Measurements from ENCODE around the gene DNM3. TPM values are rescaled to one million over a fixed set of nuclear protein-coding genes. Genes with fewer than 3 reads are reported as not detected.
A peak's percentile ranks its signal among the peaks of the same experiment; 100 is the strongest.

The DNM3 gene
- total and polyA plus RNA-seq, 2 experiments from 2014 or later, result 5.2 to 12.2 TPM

DNA sequence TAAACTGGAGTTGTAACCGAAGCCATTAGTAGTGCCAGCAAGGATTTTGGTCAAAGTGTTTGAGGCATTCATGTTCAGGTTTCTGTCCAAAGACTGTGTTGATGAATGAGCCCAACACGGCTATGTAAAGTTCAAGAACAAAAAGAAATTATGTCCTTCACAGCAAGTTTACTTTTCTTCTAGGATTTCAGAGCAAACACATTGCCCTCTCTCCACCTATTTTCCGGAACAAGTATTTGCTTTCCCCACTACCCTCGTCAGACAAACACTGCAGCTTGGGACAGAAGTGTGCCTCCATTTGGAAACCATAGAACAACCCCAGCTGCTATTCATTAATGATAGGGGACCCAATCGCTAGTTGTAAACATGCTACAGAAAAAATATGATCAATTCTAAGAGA is 427.8 kb downstream of the DNM3 start:
- Mint-ChIP-seq H3K4me3 (no peak overlapping the region), H3K27me3 (ENCODE audit: insufficient read depth, low read depth, poor library complexity) (no peaks in the 10 kb centered on the region), H3K36me3 (ENCODE audit: low read depth) (no peaks in the 10 kb centered on the region), H3K4me1 (peaks cover 17% of the 10 kb centered on the region; the same call in 2 of the 3 replicates), H3K9me3 (no peaks in the 10 kb centered on the region), H3K27ac (peak overlapping the region; percentile 60; the same call in 1 of the 2 replicates)
- Histone ChIP-seq H2AFZ (no peak overlapping the region), H3K79me2 (replicated peaks; ENCODE audit: insufficient read depth) (no peaks in the 10 kb centered on the region), H3K27me3 (ENCODE audit: insufficient read depth) (no peaks in the 10 kb centered on the region), H3K4me2 (no peak overlapping the region), H4K20me1 (replicated peaks; ENCODE audit: insufficient read depth) (no peaks in the 10 kb centered on the region), H3K4me3 (no peak overlapping the region), H3K36me3 (ENCODE audit: insufficient read depth) (no peaks in the 10 kb centered on the region), H3K4me1 (ENCODE audit: insufficient read depth) (peaks cover 14% of the 10 kb centered on the region), H3K27ac (ENCODE audit: low read depth) (peak overlapping the region; percentile 7; the same call in 1 of the 2 replicates), H3F3A (replicated peaks; ENCODE audit: low read depth) (no peaks in the 10 kb centered on the region), H3K9me2 (ENCODE audit: insufficient read depth) (no peaks in the 10 kb centered on the region)
- ATAC-seq, result no peak
- no peak for DNase-seq (ENCODE audit: low spot score)
- TF ChIP-seq, protein P1, sequence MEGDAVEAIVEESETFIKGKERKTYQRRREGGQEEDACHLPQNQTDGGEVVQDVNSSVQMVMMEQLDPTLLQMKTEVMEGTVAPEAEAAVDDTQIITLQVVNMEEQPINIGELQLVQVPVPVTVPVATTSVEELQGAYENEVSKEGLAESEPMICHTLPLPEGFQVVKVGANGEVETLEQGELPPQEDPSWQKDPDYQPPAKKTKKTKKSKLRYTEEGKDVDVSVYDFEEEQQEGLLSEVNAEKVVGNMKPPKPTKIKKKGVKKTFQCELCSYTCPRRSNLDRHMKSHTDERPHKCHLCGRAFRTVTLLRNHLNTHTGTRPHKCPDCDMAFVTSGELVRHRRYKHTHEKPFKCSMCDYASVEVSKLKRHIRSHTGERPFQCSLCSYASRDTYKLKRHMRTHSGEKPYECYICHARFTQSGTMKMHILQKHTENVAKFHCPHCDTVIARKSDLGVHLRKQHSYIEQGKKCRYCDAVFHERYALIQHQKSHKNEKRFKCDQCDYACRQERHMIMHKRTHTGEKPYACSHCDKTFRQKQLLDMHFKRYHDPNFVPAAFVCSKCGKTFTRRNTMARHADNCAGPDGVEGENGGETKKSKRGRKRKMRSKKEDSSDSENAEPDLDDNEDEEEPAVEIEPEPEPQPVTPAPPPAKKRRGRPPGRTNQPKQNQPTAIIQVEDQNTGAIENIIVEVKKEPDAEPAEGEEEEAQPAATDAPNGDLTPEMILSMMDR (conservative IDR thresholded peaks at IDR 0.05; ENCODE audit: low read depth in 2 of 2), result no peak
- TF ChIP-seq POLR2AphosphoS5 (IDR thresholded peaks at IDR 0.05; ENCODE audit: low read depth) (no peak), JUNB (IDR thresholded peaks at IDR 0.05; ENCODE audit: unreplicated experiment) (no peak), NANOG (IDR thresholded peaks at IDR 0.05; ENCODE audit: borderline replicate concordance) (no peak), EZH2 (IDR thresholded peaks at IDR 0.05; ENCODE audit: low read depth, unreplicated experiment) (no peak)
- TF ChIP-seq, protein P2, sequence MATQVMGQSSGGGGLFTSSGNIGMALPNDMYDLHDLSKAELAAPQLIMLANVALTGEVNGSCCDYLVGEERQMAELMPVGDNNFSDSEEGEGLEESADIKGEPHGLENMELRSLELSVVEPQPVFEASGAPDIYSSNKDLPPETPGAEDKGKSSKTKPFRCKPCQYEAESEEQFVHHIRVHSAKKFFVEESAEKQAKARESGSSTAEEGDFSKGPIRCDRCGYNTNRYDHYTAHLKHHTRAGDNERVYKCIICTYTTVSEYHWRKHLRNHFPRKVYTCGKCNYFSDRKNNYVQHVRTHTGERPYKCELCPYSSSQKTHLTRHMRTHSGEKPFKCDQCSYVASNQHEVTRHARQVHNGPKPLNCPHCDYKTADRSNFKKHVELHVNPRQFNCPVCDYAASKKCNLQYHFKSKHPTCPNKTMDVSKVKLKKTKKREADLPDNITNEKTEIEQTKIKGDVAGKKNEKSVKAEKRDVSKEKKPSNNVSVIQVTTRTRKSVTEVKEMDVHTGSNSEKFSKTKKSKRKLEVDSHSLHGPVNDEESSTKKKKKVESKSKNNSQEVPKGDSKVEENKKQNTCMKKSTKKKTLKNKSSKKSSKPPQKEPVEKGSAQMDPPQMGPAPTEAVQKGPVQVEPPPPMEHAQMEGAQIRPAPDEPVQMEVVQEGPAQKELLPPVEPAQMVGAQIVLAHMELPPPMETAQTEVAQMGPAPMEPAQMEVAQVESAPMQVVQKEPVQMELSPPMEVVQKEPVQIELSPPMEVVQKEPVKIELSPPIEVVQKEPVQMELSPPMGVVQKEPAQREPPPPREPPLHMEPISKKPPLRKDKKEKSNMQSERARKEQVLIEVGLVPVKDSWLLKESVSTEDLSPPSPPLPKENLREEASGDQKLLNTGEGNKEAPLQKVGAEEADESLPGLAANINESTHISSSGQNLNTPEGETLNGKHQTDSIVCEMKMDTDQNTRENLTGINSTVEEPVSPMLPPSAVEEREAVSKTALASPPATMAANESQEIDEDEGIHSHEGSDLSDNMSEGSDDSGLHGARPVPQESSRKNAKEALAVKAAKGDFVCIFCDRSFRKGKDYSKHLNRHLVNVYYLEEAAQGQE (IDR thresholded peaks at IDR 0.05; ENCODE audit: unreplicated experiment), result no peak
- TF ChIP-seq, protein P3, sequence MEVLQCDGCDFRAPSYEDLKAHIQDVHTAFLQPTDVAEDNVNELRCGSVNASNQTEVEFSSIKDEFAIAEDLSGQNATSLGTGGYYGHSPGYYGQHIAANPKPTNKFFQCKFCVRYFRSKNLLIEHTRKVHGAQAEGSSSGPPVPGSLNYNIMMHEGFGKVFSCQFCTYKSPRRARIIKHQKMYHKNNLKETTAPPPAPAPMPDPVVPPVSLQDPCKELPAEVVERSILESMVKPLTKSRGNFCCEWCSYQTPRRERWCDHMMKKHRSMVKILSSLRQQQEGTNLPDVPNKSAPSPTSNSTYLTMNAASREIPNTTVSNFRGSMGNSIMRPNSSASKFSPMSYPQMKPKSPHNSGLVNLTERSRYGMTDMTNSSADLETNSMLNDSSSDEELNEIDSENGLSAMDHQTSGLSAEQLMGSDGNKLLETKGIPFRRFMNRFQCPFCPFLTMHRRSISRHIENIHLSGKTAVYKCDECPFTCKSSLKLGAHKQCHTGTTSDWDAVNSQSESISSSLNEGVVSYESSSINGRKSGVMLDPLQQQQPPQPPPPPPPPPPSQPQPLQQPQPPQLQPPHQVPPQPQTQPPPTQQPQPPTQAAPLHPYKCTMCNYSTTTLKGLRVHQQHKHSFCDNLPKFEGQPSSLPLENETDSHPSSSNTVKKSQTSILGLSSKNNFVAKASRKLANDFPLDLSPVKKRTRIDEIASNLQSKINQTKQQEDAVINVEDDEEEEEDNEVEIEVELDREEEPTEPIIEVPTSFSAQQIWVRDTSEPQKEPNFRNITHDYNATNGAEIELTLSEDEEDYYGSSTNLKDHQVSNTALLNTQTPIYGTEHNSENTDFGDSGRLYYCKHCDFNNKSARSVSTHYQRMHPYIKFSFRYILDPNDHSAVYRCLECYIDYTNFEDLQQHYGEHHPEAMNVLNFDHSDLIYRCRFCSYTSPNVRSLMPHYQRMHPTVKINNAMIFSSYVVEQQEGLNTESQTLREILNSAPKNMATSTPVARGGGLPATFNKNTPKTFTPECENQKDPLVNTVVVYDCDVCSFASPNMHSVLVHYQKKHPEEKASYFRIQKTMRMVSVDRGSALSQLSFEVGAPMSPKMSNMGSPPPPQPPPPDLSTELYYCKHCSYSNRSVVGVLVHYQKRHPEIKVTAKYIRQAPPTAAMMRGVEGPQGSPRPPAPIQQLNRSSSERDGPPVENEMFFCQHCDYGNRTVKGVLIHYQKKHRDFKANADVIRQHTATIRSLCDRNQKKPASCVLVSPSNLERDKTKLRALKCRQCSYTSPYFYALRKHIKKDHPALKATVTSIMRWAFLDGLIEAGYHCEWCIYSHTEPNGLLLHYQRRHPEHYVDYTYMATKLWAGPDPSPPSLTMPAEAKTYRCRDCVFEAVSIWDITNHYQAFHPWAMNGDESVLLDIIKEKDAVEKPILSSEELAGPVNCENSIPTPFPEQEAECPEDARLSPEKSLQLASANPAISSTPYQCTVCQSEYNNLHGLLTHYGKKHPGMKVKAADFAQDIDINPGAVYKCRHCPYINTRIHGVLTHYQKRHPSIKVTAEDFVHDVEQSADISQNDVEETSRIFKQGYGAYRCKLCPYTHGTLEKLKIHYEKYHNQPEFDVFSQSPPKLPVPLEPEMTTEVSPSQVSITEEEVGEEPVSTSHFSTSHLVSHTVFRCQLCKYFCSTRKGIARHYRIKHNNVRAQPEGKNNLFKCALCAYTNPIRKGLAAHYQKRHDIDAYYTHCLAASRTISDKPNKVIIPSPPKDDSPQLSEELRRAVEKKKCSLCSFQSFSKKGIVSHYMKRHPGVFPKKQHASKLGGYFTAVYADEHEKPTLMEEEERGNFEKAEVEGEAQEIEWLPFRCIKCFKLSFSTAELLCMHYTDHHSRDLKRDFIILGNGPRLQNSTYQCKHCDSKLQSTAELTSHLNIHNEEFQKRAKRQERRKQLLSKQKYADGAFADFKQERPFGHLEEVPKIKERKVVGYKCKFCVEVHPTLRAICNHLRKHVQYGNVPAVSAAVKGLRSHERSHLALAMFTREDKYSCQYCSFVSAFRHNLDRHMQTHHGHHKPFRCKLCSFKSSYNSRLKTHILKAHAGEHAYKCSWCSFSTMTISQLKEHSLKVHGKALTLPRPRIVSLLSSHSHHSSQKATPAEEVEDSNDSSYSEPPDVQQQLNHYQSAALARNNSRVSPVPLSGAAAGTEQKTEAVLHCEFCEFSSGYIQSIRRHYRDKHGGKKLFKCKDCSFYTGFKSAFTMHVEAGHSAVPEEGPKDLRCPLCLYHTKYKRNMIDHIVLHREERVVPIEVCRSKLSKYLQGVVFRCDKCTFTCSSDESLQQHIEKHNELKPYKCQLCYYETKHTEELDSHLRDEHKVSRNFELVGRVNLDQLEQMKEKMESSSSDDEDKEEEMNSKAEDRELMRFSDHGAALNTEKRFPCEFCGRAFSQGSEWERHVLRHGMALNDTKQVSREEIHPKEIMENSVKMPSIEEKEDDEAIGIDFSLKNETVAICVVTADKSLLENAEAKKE (CRISPR knock-in tag; IDR thresholded peaks at IDR 0.05), result no peak
